Ascending aorta (tissue), 2 donors: ENCODE results near the gene YAP1. TPM values are rescaled to one million over a fixed set of nuclear protein-coding genes. Genes with fewer than 3 reads are reported as not detected.

ENCODE experiments used
- DNase-seq, 2 donors: peaks; one replicate each; pipeline ENCODE4 v3.0.0-alpha.2; 2019; ENCODE audit warnings: low spot score in 2 of 2
- H3K27ac ChIP-seq, 2 donors: fragments of 200-600 bp; sonication (generic); one replicate each; pipeline ENCODE4 v1.5.1; 2016 to 2017; ENCODE audit warnings: mild to moderate bottlenecking in 1 of 2
- H3K27me3 ChIP-seq: fragments of 200-600 bp; sonication (generic); one replicate; pipeline ENCODE4 v1.5.1; 2017
- H3K36me3 ChIP-seq, 2 donors: fragments of 200-600 bp; sonication (generic); one replicate each; pipeline ENCODE4 v1.5.1; 2016
- H3K4me1 ChIP-seq, 2 donors: fragments of 200-600 bp; sonication (generic); one replicate each; pipeline ENCODE4 v1.5.1; 2016 to 2017; ENCODE audit warnings: mild to moderate bottlenecking in 1 of 2
- H3K4me3 ChIP-seq, 2 donors: fragments of 200-600 bp; sonication (generic); one replicate each; pipeline ENCODE4 v1.5.1; 2016 to 2017; ENCODE audit warnings: mild to moderate bottlenecking in 1 of 2
- H3K9me3 ChIP-seq, 2 donors: fragments of 200-600 bp; sonication (generic); one replicate each; pipeline ENCODE4 v1.5.1; 2016
- CTCF ChIP-seq, 3 experiments: fragments of 200-600 bp in 2 of 3; fragments of 450-650 bp in 1 of 3; sonication (generic) in 2 of 3; IDR thresholded peaks; one replicate each; pipeline ENCODE4 v1.5.1; 2016 to 2019; ENCODE audit warnings: antibody characterized with exemption in 3 of 3, mild to moderate bottlenecking in 1 of 3, moderate library complexity in 1 of 3
- intact Hi-C: fragments of 100-400 bp; cut with DNase I; formaldehyde crosslinking; loops from one replicate; pipeline ENCODE4 v1.15.1; 2023
- total RNA-seq: library from RNA; depleted of rRNA; stranded (reverse); fragments of >200 nt; gene quantifications from one replicate; pipeline ENCODE4 v1.1.0, GENCODE V29; 2016

Gene YAP1
- total RNA-seq, 1 donor from 2014 or later: 516 TPM

- no peak overlapping the region for H3K4me3 ChIP-seq
- intact Hi-C loops: no loop called here
- no peaks in the 10 kb centered on the region for H3K9me3 ChIP-seq
- H3K4me1 ChIP-seq: peaks cover 0 to 47% of the 10 kb centered on the region in 2 donors
- DNase-seq: no peak
- no peaks in the 10 kb centered on the region for H3K36me3 ChIP-seq
- no peak for TF ChIP-seq CTCF (IDR thresholded peaks at IDR 0.05)
- no peaks in the 10 kb centered on the region for H3K27me3 ChIP-seq
- H3K27ac ChIP-seq: peak overlapping the region; percentile 57 to 68
Measured at GRCh38 chr11:102151784-102152525, 41.7 kb downstream of the YAP1 start.

DNA sequence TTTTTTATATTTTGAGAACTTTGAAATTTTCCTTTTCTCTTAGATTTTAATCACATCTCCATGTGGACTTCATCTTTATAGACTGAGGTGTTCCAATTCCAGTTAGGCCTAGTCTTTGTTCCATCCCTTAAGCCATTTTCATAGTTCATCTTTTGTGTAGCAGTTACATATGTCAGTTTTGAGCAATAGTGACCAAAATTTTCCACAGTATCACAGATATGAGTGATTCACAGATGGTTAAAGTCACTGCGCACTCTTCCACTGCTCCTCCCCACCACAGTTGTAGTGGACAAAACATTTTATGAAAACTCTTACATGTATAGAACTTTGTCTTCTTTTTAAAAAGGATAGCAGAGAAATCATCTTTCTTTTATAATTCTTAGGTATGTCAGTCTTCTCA, 42.8 kb downstream of the YAP1 start:
- TF ChIP-seq CTCF (IDR thresholded peaks at IDR 0.05): no peak
- Histone ChIP-seq H3K27me3 (no peaks in the 10 kb centered on the region), H3K4me1 (peaks cover 0 to 50% of the 10 kb centered on the region in 2 donors), H3K9me3 (no peaks in the 10 kb centered on the region), H3K36me3 (no peaks in the 10 kb centered on the region), H3K27ac (peak overlapping the region; percentile 57 to 68), H3K4me3 (no peak overlapping the region)
- intact Hi-C loops: no loop called here
- DNase-seq: no peak

- H3K9me3 ChIP-seq: no peaks in the 10 kb centered on the region
- H3K27ac ChIP-seq: peak overlapping the region; percentile 35 to 55
- DNase-seq: no peak
- no peaks in the 10 kb centered on the region for H3K27me3 ChIP-seq
- TF ChIP-seq CTCF (IDR thresholded peaks at IDR 0.05): no peak
- peaks cover 0 to 58% of the 10 kb centered on the region in 2 donors for H3K4me1 ChIP-seq
- no peak overlapping the region for H3K4me3 ChIP-seq
- H3K36me3 ChIP-seq: no peaks in the 10 kb centered on the region
- intact Hi-C loops: loop anchor here (5.0 kb wide), 1 partner anchor 43 kb away; the partner anchor contains the start of gene YAP1
Measured at GRCh38 chr11:102154806-102155205, 44.6 kb downstream of the YAP1 start.

- no peak for DNase-seq
- peak overlapping the region in 1 of 2 donors; percentile 9 for H3K4me3 ChIP-seq
- no peaks in the 10 kb centered on the region for H3K9me3 ChIP-seq
- H3K4me1 ChIP-seq: peaks cover 0 to 60% of the 10 kb centered on the region in 2 donors
- no peaks in the 10 kb centered on the region for H3K27me3 ChIP-seq
- TF ChIP-seq CTCF (IDR thresholded peaks at IDR 0.05): no peak
- intact Hi-C loops: loop anchor here (5.0 kb wide), 1 partner anchor 43 kb away; the partner anchor contains the start of gene YAP1
- peak overlapping the region; percentile 35 to 55 for H3K27ac ChIP-seq
- no peaks in the 10 kb centered on the region for H3K36me3 ChIP-seq
Measured at GRCh38 chr11:102155676-102156075, 45.4 kb downstream of the YAP1 start.

DNA sequence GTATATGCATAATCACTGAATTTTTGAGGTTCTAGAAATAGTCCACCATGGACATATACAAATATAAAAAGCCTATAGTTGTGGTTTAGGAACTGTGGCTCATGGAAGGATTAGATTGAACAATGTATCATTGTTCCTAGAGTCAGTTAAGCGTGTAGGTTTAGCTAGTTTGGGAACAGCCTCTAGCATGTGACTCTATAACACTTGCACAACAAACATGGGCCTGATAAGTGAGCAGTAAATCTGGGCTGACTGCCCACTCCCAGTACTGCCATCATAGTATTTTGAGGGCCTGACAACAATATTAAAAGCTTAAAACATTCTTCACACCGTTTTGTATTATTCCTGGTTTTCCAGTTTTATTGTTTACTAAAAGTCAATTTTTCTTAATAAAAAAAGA, 47.0 kb downstream of the YAP1 start:
- DNase-seq: peak in 1 of 2 donors; percentile 83
- peaks cover 0 to 59% of the 10 kb centered on the region in 2 donors for H3K4me1 ChIP-seq
- H3K27ac ChIP-seq: peak overlapping the region in 1 of 2 donors; percentile 0
- H3K4me3 ChIP-seq: no peak overlapping the region
- H3K9me3 ChIP-seq: no peaks in the 10 kb centered on the region
- no peak for TF ChIP-seq CTCF (IDR thresholded peaks at IDR 0.05)
- no peaks in the 10 kb centered on the region for H3K36me3 ChIP-seq
- no peaks in the 10 kb centered on the region for H3K27me3 ChIP-seq
- intact Hi-C loops: loop anchor here (5.0 kb wide), 1 partner anchor 45 kb away; the partner anchor contains the start of gene YAP1
